Retinal pigment epithelial cell (primary cell): ENCODE measurements around the gene DAZAP1.

Source experiments
- DNase-seq: peaks from one replicate; pipeline ENCODE4 v3.0.0-alpha.2; 2010; ENCODE audit warnings: low read depth
- H3K4me3 ChIP-seq: 2 replicates; pipeline ENCODE4 v1.5.1; 2011; ENCODE audit warnings: mild to moderate bottlenecking, low read length, control low read depth, moderate library complexity
- CTCF ChIP-seq: conservative IDR thresholded peaks from 2 replicates; pipeline ENCODE4 v1.5.1; 2011; ENCODE audit warnings: low read depth, low read length, control low read depth, inconsistent platforms

DAZAP1 gene

GRCh38 chr19:1431759-1432506 is 24.5 kb downstream of the DAZAP1 start:
- no peak for DNase-seq
- H3K4me3 ChIP-seq, result no peak overlapping the region
- TF ChIP-seq CTCF, result no peak

GRCh38 chr19:1432507-1432887 is 25.1 kb downstream of the DAZAP1 start:
- no peak overlapping the region for H3K4me3 ChIP-seq
- TF ChIP-seq CTCF, result no peak
- no peak for DNase-seq

GRCh38 chr19:1433119-1434039 is 26.0 kb downstream of the DAZAP1 start:
- no peak for TF ChIP-seq CTCF
- DNase-seq, result no peak
- no peak overlapping the region for H3K4me3 ChIP-seq

GRCh38 chr19:1434040-1434366 is 26.6 kb downstream of the DAZAP1 start:
- DNase-seq, result no peak
- TF ChIP-seq CTCF, result no peak
- no peak overlapping the region for H3K4me3 ChIP-seq

GRCh38 chr19:1434577-1435060 is 27.2 kb downstream of the DAZAP1 start:
- no peak for DNase-seq
- H3K4me3 ChIP-seq, result no peak overlapping the region
- no peak for TF ChIP-seq CTCF

GRCh38 chr19:1435378-1435989 is 28.1 kb downstream of the DAZAP1 start:
- DNase-seq, result no peak
- no peak for TF ChIP-seq CTCF
- no peak overlapping the region for H3K4me3 ChIP-seq
